Stomach (tissue), 4 donors: Measurements from ENCODE around the gene EYA2.

Source experiments
- CTCF ChIP-seq, 7 experiments: fragments of 450-650 bp in 4 of 7; fragments of 200-600 bp in 3 of 7; sonication (generic) in 3 of 7; IDR thresholded peaks; one replicate each; pipeline ENCODE4 v1.5.1; 2016 to 2019; ENCODE audit warnings: antibody characterized with exemption in 7 of 7, control low read depth in 2 of 7, mild to moderate bottlenecking in 1 of 7
- POLR2A ChIP-seq, 4 donors: fragments of 450-650 bp; IDR thresholded peaks; one replicate each; pipeline ENCODE4 v1.6.1; 2016; ENCODE audit warnings: antibody characterized with exemption in 4 of 4, control low read depth in 2 of 4, mild to moderate bottlenecking in 1 of 4, moderate library complexity in 1 of 4
- POLR2AphosphoS5 ChIP-seq, 3 donors: sonication (generic); formaldehyde crosslinking; IDR thresholded peaks; one replicate each; pipeline ENCODE4 v1.6.1; 2016; ENCODE audit warnings: antibody characterized with exemption in 3 of 3

GRCh38 chr20:47225458-47225857 lies 330.8 kb downstream of the EYA2 start:
- TF ChIP-seq CTCF (IDR thresholded peaks at IDR 0.05) (no peak), POLR2A (IDR thresholded peaks at IDR 0.05) (no peak), POLR2AphosphoS5 (IDR thresholded peaks at IDR 0.05) (no peak)
